OCI-M2 (cell line): ENCODE measurements around the gene GTF2F2.

Source experiments
- DNase-seq: peaks from one replicate; lab custom pipeline; 2025; ENCODE audit not compliant: unreplicated experiment; lab: John Stamatoyannopoulos, UW

GTF2F2 gene

GRCh38 chr13:45119991-45120864 is at the start of gene GTF2F2:
Gene GTF2F2, plus strand, starts transcription at chr13:45120510. Its CDS starts 146 bp downstream, at chr13:45120656.
- DNase-seq = peak; percentile 58

- no peak for DNase-seq
Observed at GRCh38 chr13:45073809-45074208, 46.5 kb upstream of the GTF2F2 start.

GRCh38 chr13:45074721-45075120 is 45.6 kb upstream of the GTF2F2 start:
- DNase-seq = no peak

- no peak for DNase-seq
Observed at GRCh38 chr13:45078003-45078402, 42.3 kb upstream of the GTF2F2 start.

GRCh38 chr13:45082964-45083363 is 37.3 kb upstream of the GTF2F2 start:
- no peak for DNase-seq

- DNase-seq = no peak
Observed at GRCh38 chr13:45084515-45084914, 35.8 kb upstream of the GTF2F2 start.

GRCh38 chr13:45086484-45086883 is 33.8 kb upstream of the GTF2F2 start:
- DNase-seq = no peak

GRCh38 chr13:45092663-45093062 is 27.6 kb upstream of the GTF2F2 start:
- no peak for DNase-seq

GRCh38 chr13:45100573-45101262 is 19.6 kb upstream of the GTF2F2 start:
- DNase-seq = no peak

- DNase-seq = no peak
Observed at GRCh38 chr13:45101327-45102018, 18.8 kb upstream of the GTF2F2 start.

GRCh38 chr13:45102136-45102507 is 18.2 kb upstream of the GTF2F2 start:
- no peak for DNase-seq

GRCh38 chr13:45103449-45103848 is 16.9 kb upstream of the GTF2F2 start:
- no peak for DNase-seq

- no peak for DNase-seq
Observed at GRCh38 chr13:45104261-45104660, 16.0 kb upstream of the GTF2F2 start.

GRCh38 chr13:45105895-45106294 is 14.4 kb upstream of the GTF2F2 start:
- no peak for DNase-seq

- no peak for DNase-seq
Observed at GRCh38 chr13:45107539-45107938, 12.8 kb upstream of the GTF2F2 start.

GRCh38 chr13:45108716-45109101 is 11.6 kb upstream of the GTF2F2 start:
- DNase-seq = no peak

GRCh38 chr13:45109102-45109720 is 11.1 kb upstream of the GTF2F2 start:
- no peak for DNase-seq

GRCh38 chr13:45113233-45114224 is 6.8 kb upstream of the GTF2F2 start:
- DNase-seq = no peak

- no peak for DNase-seq
Observed at GRCh38 chr13:45119469-45119990, 780 bp upstream of the GTF2F2 start.
